ENCODE measurements around the gene SLC29A2.

The SLC29A2 gene

GRCh38 chr11:66313321-66314185, 58.0 kb downstream of the SLC29A2 start:
- DNase-seq (ENCODE audit: low read depth), result no peak
- peak; percentile 55 for TF ChIP-seq CTCF (IDR thresholded peaks at IDR 0.05; ENCODE audit: control insufficient read depth, insufficient read depth, low read depth, low read length, missing control alignments)
- H3K4me3 ChIP-seq (ENCODE audit: control insufficient read depth, low read depth, low read length), result peak overlapping the region; percentile 74

GRCh38 chr11:66312549-66313320, 58.8 kb downstream of the SLC29A2 start:
- peak; percentile 98 for DNase-seq (ENCODE audit: low read depth)
- TF ChIP-seq CTCF (IDR thresholded peaks at IDR 0.05; ENCODE audit: control insufficient read depth, insufficient read depth, low read depth, low read length, missing control alignments), result no peak
- H3K4me3 ChIP-seq (ENCODE audit: control insufficient read depth, low read depth, low read length), result peak overlapping the region; percentile 74

Data from AG09309 (cell line).